Ovary (tissue), 9 donors: ENCODE measurements around the gene MTHFR. TPM values are rescaled to one million over a fixed set of nuclear protein-coding genes. Genes with fewer than 3 reads are reported as not detected.

ENCODE experiments used
- DNase-seq, 5 donors: peaks; one replicate each; pipeline ENCODE4 v3.0.0-alpha.2; 2019 to 2020
- H3K27ac ChIP-seq, 2 donors: fragments of 200-600 bp; one replicate each; pipeline versions ENCODE4 v1.5.1 to v1.8.0; 2019 to 2022
- H3K27me3 ChIP-seq: fragments of 200-600 bp; one replicate; pipeline ENCODE4 v1.8.0; 2022
- H3K36me3 ChIP-seq: fragments of 200-600 bp; sonication (generic); one replicate; pipeline ENCODE4 v1.5.1; 2019
- H3K4me1 ChIP-seq: one replicate; pipeline ENCODE4 v1.8.1; 2013; ENCODE audit warnings: mild to moderate bottlenecking, moderate library complexity; ENCODE audit not compliant: insufficient read depth
- H3K4me3 ChIP-seq: fragments of 200-600 bp; sonication (generic); one replicate; pipeline ENCODE4 v1.5.1; 2017
- H3K9me3 ChIP-seq, 2 donors: fragments of 200-600 bp in 1 of 2; sonication (generic) in 1 of 2; one replicate each; pipeline versions ENCODE4 v1.5.1 to v1.8.1; 2013 to 2019; ENCODE audit warnings: mild to moderate bottlenecking in 1 of 2, moderate library complexity in 1 of 2
- EP300 ChIP-seq: sonication (generic); formaldehyde crosslinking; IDR thresholded peaks from one replicate; pipeline ENCODE4 v1.6.1; 2017; ENCODE audit warnings: antibody characterized with exemption
- POLR2A ChIP-seq: fragments of 450-650 bp; IDR thresholded peaks from one replicate; pipeline ENCODE4 v1.6.1; 2017; ENCODE audit warnings: antibody characterized with exemption, mild to moderate bottlenecking, moderate library complexity
- WGBS, 3 donors: extraction: QIAGEN DNeasy Blood & Tissue Kit in 1 of 3; methylation state at CpG; one replicate each; pipeline versions ENCODE4 v1.1.5 to v1.1.7; 2013 to 2017; 5-methylcytosine and 5-hydroxymethylcytosine counted together
- intact Hi-C, 4 donors: fragments of 100-400 bp; cut with DNase I; formaldehyde crosslinking; loops; one replicate each; pipeline versions ENCODE4 v1.11.0 to v1.15.1; 2022 to 2023
- polyA plus RNA-seq, 2 donors: library from polyadenylated mRNA; stranded (reverse); fragments of 200-250 nt in 1 of 2; fragments of 350-450 nt in 1 of 2; fragmentation: Illumina TruSeq in 1 of 2; extraction: RNeasy Lipid Tissue Mini Kit (QIAGEN cat#74804) in 1 of 2; gene quantifications; one replicate each; pipeline ENCODE4 v1.2.3, GENCODE V29; 2013 to 2014
- total RNA-seq, 7 donors: library from RNA; depleted of rRNA in 2 of 7; stranded (reverse); fragments of >200 nt in 2 of 7; fragmentation: NEBNext Ultra II Directional in 3 of 7; extraction: Animal tissue kit (Norgen Biotek cat#: 25700) in 3 of 7; gene quantifications; one replicate each; pipeline versions ENCODE4 v1.1.0 to v1.2.4, GENCODE V29; 2016 to 2023
- TF ChIP-seq, protein P1 (sequence below), 3 donors: fragments of 450-650 bp in 2 of 3; fragments of 200-600 bp in 1 of 3; IDR thresholded peaks; one replicate each; pipeline versions ENCODE4 v1.5.1 to v1.8.0; 2016 to 2022; ENCODE audit warnings: antibody characterized with exemption in 3 of 3, mild to moderate bottlenecking in 1 of 3
- donor health status: DM: no; HTN: no; CAD: no; lungs with moderate emphysema.
- donor health status: DM: no; HTN: no; CAD: no.
- donor health status: Bipolar disorder and iron deficiency.
- donor health status: DM: yes; HTN: yes; CAD: no.
- donor health status: DM: no; HTN: no; CAD: no.
- donor health status: DM: yes; HTN: yes; CAD: no.

The MTHFR gene
- total and polyA plus RNA-seq, 9 donors = 13.1 to 161 (median 55.6) TPM

DNA sequence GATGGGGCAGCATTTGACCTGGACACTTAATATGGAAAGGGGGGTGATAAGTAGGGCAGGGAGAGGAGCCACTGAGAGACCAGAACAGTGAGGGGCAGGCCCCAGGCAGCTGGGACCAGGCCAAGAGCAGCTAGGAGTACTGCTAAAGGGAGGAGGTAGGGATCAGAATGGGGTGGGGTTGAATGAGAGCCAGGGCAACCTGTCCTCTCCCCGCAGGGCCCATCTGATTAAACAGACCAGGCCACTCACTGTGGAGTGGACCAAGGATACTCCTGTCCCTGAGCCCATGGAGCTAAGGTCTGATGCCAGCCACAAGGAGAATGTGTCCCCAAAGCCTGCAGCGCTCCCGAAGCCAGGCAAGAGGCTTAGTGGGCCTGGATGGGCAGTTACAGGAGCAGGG is 41.6 kb downstream of the MTHFR start:
- WGBS, 3 donors = 79 to 83% (median 79%) methylated on average over 3 of the region's 3 CpGs
- no peak for TF ChIP-seq POLR2A
- no peak for TF ChIP-seq EP300
- TF ChIP-seq, protein P1, sequence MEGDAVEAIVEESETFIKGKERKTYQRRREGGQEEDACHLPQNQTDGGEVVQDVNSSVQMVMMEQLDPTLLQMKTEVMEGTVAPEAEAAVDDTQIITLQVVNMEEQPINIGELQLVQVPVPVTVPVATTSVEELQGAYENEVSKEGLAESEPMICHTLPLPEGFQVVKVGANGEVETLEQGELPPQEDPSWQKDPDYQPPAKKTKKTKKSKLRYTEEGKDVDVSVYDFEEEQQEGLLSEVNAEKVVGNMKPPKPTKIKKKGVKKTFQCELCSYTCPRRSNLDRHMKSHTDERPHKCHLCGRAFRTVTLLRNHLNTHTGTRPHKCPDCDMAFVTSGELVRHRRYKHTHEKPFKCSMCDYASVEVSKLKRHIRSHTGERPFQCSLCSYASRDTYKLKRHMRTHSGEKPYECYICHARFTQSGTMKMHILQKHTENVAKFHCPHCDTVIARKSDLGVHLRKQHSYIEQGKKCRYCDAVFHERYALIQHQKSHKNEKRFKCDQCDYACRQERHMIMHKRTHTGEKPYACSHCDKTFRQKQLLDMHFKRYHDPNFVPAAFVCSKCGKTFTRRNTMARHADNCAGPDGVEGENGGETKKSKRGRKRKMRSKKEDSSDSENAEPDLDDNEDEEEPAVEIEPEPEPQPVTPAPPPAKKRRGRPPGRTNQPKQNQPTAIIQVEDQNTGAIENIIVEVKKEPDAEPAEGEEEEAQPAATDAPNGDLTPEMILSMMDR (IDR thresholded peaks at IDR 0.05) = no peak
- H3K9me3 ChIP-seq = no peaks in the 10 kb centered on the region

DNA sequence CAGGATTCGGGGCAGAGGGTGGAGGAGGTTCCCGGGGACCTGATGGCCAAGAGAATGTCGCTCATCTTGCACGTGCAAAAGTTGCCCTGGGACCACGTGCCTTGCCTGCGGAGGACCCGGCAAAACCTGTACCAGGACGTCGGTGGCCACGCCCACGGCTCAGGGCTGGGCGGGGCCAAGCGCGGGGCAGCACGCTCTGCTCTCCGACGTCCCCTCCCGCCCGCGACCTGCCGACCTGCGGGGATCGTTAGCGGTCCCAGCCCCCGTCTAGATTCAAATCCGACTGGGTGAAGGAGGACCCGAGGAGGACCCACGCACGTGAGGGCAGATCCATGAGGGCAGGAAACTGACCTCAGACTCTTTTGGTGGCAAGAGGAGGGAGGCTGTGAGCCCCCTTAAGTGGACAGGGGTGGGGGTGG is 43.8 kb downstream of the MTHFR start, which contains the start of gene C1orf167:
C1orf167 (plus strand) TSS at position 206 of the 419 bp plus-strand sequence. CDS start 2,208 bp downstream, outside the sequence.
- Histone ChIP-seq H3K27me3 (no peaks in the 10 kb centered on the region), H3K36me3 (no peaks in the 10 kb centered on the region), H3K27ac (no peak within 1 kb of the TSS), H3K9me3 (no peaks in the 10 kb centered on the region), H3K4me1 (no peaks in the 10 kb centered on the region), H3K4me3 (no peak within 1 kb of the TSS)
- peak in 1 of 5 donors; percentile 59 for DNase-seq
- intact Hi-C loops = no loop called here
- TF ChIP-seq EP300 (no peak), POLR2A (no peak)
- TF ChIP-seq, protein P1 (IDR thresholded peaks at IDR 0.05) = no peak
- 3 to 4% (median 3%) methylated on average over 29 of the region's 29 CpGs for WGBS, 3 donors

More for the DNA sequence above, 41.6 kb downstream of the MTHFR start:
- Histone ChIP-seq H3K4me3 (no peak overlapping the region), H3K27me3 (no peaks in the 10 kb centered on the region), H3K36me3 (no peaks in the 10 kb centered on the region), H3K27ac (no peak overlapping the region), H3K4me1 (peaks cover 3% of the 10 kb centered on the region)
- intact Hi-C loops = no loop called here
- no peak for DNase-seq

DNA sequence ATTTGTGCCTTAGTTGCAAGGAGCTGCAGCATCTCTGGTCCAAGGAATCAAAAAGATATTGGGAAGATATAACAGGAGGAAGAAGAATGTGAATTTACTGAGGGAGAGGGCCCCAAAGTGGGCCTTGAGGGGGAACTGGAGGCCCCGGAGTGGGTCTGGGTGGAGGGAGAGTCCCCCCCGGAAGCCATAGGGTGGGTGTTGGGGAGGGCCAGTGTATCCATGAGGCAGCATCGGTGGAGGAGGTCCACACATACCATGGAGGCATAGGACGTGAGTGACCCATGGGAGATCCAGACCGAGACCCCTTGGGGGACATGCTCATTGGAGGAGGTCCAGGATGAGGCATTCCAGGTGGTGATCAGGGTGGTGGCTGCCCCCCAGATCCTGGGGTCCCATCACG is 44.5 kb downstream of the MTHFR start:
- H3K27me3 ChIP-seq = no peaks in the 10 kb centered on the region
- no peaks in the 10 kb centered on the region for H3K36me3 ChIP-seq
- H3K4me3 ChIP-seq = no peak overlapping the region
- intact Hi-C loops = no loop called here
- H3K9me3 ChIP-seq = no peaks in the 10 kb centered on the region
- TF ChIP-seq POLR2A = no peak
- TF ChIP-seq, protein P1 (IDR thresholded peaks at IDR 0.05) = no peak
- DNase-seq = no peak
- H3K4me1 ChIP-seq = no peaks in the 10 kb centered on the region
- WGBS, 3 donors = 74 to 82% (median 77%) methylated on average over 6 of the region's 6 CpGs
- no peak overlapping the region for H3K27ac ChIP-seq

DNA sequence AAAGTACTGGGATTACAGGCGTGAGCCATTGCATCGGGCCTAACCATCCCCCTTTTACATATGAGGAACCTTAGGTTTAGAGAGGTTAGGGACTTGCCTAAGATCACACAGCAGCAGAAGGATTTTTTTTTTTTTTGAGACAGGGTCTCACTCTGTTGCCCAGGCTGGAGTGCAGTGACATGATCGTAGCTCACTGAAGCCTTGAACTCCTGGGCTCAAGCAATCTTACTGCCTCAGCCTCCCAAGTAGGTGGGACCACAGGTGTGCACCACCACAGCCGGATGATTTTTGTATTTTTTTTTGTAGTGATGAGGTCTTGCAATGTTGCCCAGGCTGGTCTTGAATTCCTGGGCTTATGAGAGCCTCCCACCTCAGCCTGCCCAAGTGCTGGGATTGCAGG is 46.0 kb downstream of the MTHFR start:
- Histone ChIP-seq H3K27me3 (no peaks in the 10 kb centered on the region), H3K27ac (no peak overlapping the region), H3K9me3 (no peaks in the 10 kb centered on the region), H3K36me3 (no peaks in the 10 kb centered on the region), H3K4me1 (no peaks in the 10 kb centered on the region), H3K4me3 (no peak overlapping the region)
- WGBS, 3 donors = 79 to 92% (median 80%) methylated on average over 4 of the region's 4 CpGs
- DNase-seq = no peak
- TF ChIP-seq POLR2A (no peak), EP300 (no peak)
- TF ChIP-seq, protein P1 (IDR thresholded peaks at IDR 0.05) = no peak
- intact Hi-C loops = no loop called here
